ENCODE results near the gene SLC43A3. TPM values are rescaled to one million over a fixed set of nuclear protein-coding genes. Genes with fewer than 3 reads are reported as not detected.

The SLC43A3 gene
- total and polyA plus RNA-seq, 9 of the 15 experiments (the other 6 are each of a cell fraction or from before 2014, with no cell fraction given), result 63.7 to 281 (median 139) TPM

DNA sequence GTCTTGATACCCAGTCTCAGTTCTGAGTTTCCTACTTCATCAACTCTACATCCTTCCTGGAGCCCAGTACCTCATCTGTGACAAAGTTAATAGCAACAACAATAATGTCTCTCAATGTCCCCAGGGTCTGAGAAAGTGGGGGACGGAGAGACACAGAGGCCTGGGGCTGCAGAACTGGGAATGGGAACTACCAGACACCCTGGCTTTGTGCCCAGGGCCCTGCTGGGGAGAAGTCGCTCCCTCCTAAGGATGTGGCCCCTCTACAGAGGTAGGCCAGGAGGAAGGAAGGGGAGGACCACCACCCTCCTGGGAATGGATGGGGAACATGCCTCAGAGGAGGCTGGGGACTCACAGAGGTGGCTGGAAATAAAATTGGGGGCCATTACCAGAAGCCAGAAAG is 51.4 kb downstream of the SLC43A3 start:
- no peak for DNase-seq (ENCODE audit: extremely low read depth in 1 of 4, low spot score in 3 of 4)
- no peak for FAIRE-seq
- H3K27ac ChIP-seq (ENCODE audit: extremely low read depth, low read depth, low read length), result no peak overlapping the region
- WGBS (ENCODE audit: insufficient coverage, low coverage, missing lambda C conversion rate), result 41% methylated on average over 2 of the region's 2 CpGs
- no peaks in the 10 kb centered on the region for H3K36me3 ChIP-seq (ENCODE audit: control insufficient read depth, insufficient read depth, low read length)
- no peak for ATAC-seq
- H3K4me2 ChIP-seq (ENCODE audit: insufficient read depth, low read length), result no peak overlapping the region
- ChIA-PET POLR2A (no interaction called here), CTCF (ENCODE audit: low intra/inter-chr PET ratio) (no interaction called here)
- no peaks in the 10 kb centered on the region for H3K9me3 ChIP-seq (replicated peaks; ENCODE audit: control insufficient read depth, insufficient read depth, low read depth, low read length)
- intact Hi-C loops (cut with micrococcal nuclease), result no loop called here
- no peak for TF ChIP-seq PURB (CRISPR knock-in tag; IDR thresholded peaks at IDR 0.05; ENCODE audit: low read depth)
- TF ChIP-seq BRD9 (IDR thresholded peaks at IDR 0.05; ENCODE audit: low read depth, partially characterized antibody), result no peak
- TF ChIP-seq MEF2A (IDR thresholded peaks at IDR 0.05; ENCODE audit: control insufficient read depth, low read depth, low read length), result no peak
- no peak for TF ChIP-seq DIDO1 (tag; IDR thresholded peaks at IDR 0.05; ENCODE audit: low read depth)
- no peak for TF ChIP-seq CAMTA2 (CRISPR knock-in tag; conservative IDR thresholded peaks at IDR 0.05)
- TF ChIP-seq CCNT2 (IDR thresholded peaks at IDR 0.05; ENCODE audit: borderline replicate concordance, extremely low read depth, insufficient read length, low read depth, low read length), result no peak
- TF ChIP-seq ZNF175 (CRISPR knock-in tag; IDR thresholded peaks at IDR 0.05; ENCODE audit: low read depth), result no peak
- TF ChIP-seq GATAD2A (IDR thresholded peaks at IDR 0.05), result no peak
- no peak for TF ChIP-seq ZNF282 (CRISPR knock-in tag; IDR thresholded peaks at IDR 0.05)
- TF ChIP-seq EWSR1 (IDR thresholded peaks at IDR 0.05; ENCODE audit: borderline replicate concordance, low read depth, partially characterized antibody), result no peak
- TF ChIP-seq ZNF140 (CRISPR knock-in tag; IDR thresholded peaks at IDR 0.05), result no peak
- no peak for TF ChIP-seq MAFG (tag; conservative IDR thresholded peaks at IDR 0.05)
- TF ChIP-seq MECOM (CRISPR knock-in tag; IDR thresholded peaks at IDR 0.05), result no peak
- TF ChIP-seq CBX1 (IDR thresholded peaks at IDR 0.05; ENCODE audit: low read depth), result no peak
- no TSS peak for BruUV-seq (replicated peaks)
- no peak overlapping the region for H3K9ac ChIP-seq (ENCODE audit: insufficient read depth in 1 of 2, low read depth in 2 of 2, low read length in 2 of 2)
- H3K79me2 ChIP-seq (ENCODE audit: control insufficient read depth, insufficient read depth, low read length), result no peaks in the 10 kb centered on the region
- no peaks in the 10 kb centered on the region for H3K9me1 ChIP-seq (ENCODE audit: control insufficient read depth, insufficient read depth, low read length)
- H3K4me1 ChIP-seq (replicated peaks in 1 of 2; ENCODE audit: control insufficient read depth in 2 of 2, insufficient read depth in 2 of 2, low read length in 2 of 2), result peaks cover 5 to 6% of the 10 kb centered on the region in 2 experiments; a peak in 2 of 5 replicates
- peaks cover 6 to 7% of the 10 kb centered on the region in 2 experiments; a peak in 1 of 5 replicates for H3K27me3 ChIP-seq (ENCODE audit: control insufficient read depth in 2 of 2, insufficient read depth in 2 of 2, low read length in 2 of 2)
- in situ Hi-C loops (cut with MboI), result no loop called here
- H4K20me1 ChIP-seq (replicated peaks; ENCODE audit: control insufficient read depth, insufficient read depth, low read length), result no peaks in the 10 kb centered on the region
- H2AFZ ChIP-seq (ENCODE audit: low read depth, low read length), result no peak overlapping the region
- H3K4me3 ChIP-seq, result no peak overlapping the region

Measured in K562 (cell line).